GM19468 (cell line): ENCODE data around the gene H6PD.

Experiments
- ATAC-seq: cut with Tn5 transposase; IDR thresholded peaks from one replicate; pipeline ENCODE4 v1.9.1; 2021; ENCODE audit warnings: mild to moderate bottlenecking, moderate library complexity, moderate number of reproducible peaks; ENCODE audit not compliant: unreplicated experiment; ENCODE audit errors: extremely low read depth

Gene H6PD

GRCh38 chr1:9204156-9204720, 30.3 kb upstream of the H6PD start:
- ATAC-seq = no peak

- ATAC-seq = no peak
These were observed 27.5 kb upstream of the H6PD start for GRCh38 chr1:9207086-9207485.

GRCh38 chr1:9207715-9208114, 26.9 kb upstream of the H6PD start:
- ATAC-seq = no peak

- no peak for ATAC-seq
These were observed 23.2 kb upstream of the H6PD start for GRCh38 chr1:9211291-9211811.

- no peak for ATAC-seq
These were observed 21.8 kb upstream of the H6PD start for GRCh38 chr1:9212735-9213134.

GRCh38 chr1:9213956-9214355, 20.6 kb upstream of the H6PD start:
- no peak for ATAC-seq

- ATAC-seq = no peak
These were observed 15.7 kb upstream of the H6PD start for GRCh38 chr1:9218917-9219316.

GRCh38 chr1:9222846-9223625, 11.5 kb upstream of the H6PD start:
- no peak for ATAC-seq

- ATAC-seq = no peak
These were observed 9.7 kb upstream of the H6PD start for GRCh38 chr1:9224664-9225410.

- no peak for ATAC-seq
These were observed 9.2 kb upstream of the H6PD start for GRCh38 chr1:9225411-9225785.

- ATAC-seq = no peak
These were observed 6.0 kb upstream of the H6PD start for GRCh38 chr1:9228609-9229008.

- no peak for ATAC-seq
These were observed 5.0 kb upstream of the H6PD start for GRCh38 chr1:9229549-9229948.

- ATAC-seq = no peak
These were observed 3.6 kb upstream of the H6PD start for GRCh38 chr1:9230869-9231533.

GRCh38 chr1:9231648-9232332, 2.8 kb upstream of the H6PD start:
- no peak for ATAC-seq

GRCh38 chr1:9233241-9233941, 1.2 kb upstream of the H6PD start:
- ATAC-seq = no peak

GRCh38 chr1:9233942-9234222, 692 bp upstream of the H6PD start:
- no peak for ATAC-seq

GRCh38 chr1:9235096-9235459, 504 bp downstream of the H6PD start:
- no peak for ATAC-seq

- no peak for ATAC-seq
These were observed 986 bp downstream of the H6PD start for GRCh38 chr1:9235560-9235959.

- no peak for ATAC-seq
These were observed 3.6 kb downstream of the H6PD start for GRCh38 chr1:9238134-9238533.

- no peak for ATAC-seq
These were observed 4.0 kb downstream of the H6PD start for GRCh38 chr1:9238550-9238949.
